ENCODE data around the gene DSCAML1. TPM values are rescaled to one million over a fixed set of nuclear protein-coding genes. Genes with fewer than 3 reads are reported as not detected.

The DSCAML1 gene
- total RNA-seq, 6 experiments from 2014 or later, result not detected

DNA sequence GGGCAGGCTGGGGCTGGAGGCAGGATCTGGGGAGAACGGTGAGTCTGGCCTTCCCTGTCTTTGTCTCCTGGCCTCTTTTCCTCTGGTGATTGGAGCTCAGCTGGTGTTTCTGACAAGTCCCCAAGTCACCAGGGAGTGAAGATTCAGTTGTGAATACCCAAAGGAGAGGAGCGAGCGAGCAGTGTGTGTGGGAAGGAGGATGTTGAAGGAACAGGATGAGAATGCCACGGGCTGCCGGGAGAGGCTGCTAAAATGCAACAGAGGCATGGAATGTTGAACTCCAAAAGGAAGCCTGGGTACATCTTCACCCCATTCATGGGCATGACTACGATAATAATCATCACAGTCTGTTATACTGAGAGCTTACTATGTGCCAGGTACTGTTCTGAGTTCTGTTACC, 306.1 kb downstream of the DSCAML1 start:
- H3K27ac Mint-ChIP-seq, result no peak overlapping the region
- H3K27me3 Mint-ChIP-seq (ENCODE audit: insufficient read depth), result peaks cover 37% of the 10 kb centered on the region
- no peaks in the 10 kb centered on the region; the same call in 1 of the 2 replicates for H3K4me1 Mint-ChIP-seq (ENCODE audit: low read depth)
- no peaks in the 10 kb centered on the region for H3K36me3 Mint-ChIP-seq (ENCODE audit: low read depth)
- TF ChIP-seq, protein P1, sequence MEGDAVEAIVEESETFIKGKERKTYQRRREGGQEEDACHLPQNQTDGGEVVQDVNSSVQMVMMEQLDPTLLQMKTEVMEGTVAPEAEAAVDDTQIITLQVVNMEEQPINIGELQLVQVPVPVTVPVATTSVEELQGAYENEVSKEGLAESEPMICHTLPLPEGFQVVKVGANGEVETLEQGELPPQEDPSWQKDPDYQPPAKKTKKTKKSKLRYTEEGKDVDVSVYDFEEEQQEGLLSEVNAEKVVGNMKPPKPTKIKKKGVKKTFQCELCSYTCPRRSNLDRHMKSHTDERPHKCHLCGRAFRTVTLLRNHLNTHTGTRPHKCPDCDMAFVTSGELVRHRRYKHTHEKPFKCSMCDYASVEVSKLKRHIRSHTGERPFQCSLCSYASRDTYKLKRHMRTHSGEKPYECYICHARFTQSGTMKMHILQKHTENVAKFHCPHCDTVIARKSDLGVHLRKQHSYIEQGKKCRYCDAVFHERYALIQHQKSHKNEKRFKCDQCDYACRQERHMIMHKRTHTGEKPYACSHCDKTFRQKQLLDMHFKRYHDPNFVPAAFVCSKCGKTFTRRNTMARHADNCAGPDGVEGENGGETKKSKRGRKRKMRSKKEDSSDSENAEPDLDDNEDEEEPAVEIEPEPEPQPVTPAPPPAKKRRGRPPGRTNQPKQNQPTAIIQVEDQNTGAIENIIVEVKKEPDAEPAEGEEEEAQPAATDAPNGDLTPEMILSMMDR (IDR thresholded peaks at IDR 0.05), result no peak
- H3K4me3 Mint-ChIP-seq, result no peak overlapping the region
- no peak for DNase-seq
- no peaks in the 10 kb centered on the region for H3K9me3 Mint-ChIP-seq

DNA sequence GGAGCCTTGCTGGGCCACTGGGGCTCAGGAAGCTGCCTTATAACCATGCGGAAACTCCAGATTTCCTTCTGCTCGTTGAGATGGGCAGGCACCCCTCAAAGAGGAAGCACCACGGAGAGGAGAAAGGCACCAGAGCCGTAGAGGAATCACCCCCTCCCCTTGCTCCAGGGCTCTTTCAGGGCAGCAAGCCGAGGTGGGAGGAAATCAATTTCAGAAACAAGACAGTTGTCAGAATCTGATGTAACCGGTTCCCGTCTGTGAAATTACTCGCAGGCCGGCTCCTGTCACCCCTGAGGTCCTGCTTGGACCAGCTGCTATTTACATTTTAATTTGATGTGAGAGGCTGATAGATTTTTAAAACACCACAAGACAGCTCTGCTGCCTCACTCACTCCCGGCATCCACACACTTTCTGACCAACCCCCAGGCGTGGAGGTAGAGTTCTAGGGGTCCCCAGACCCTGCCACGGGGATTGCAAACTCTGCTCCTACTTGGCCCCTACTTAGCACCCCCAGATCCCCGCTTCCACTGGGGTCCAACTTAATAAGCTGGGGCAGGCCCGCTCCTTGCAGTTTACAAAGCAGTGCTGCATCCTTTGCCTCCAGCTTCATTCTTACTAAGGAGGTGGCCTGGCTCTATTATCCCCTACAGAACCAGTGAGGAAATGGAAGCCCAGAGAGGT, 306.9 kb downstream of the DSCAML1 start:
- Mint-ChIP-seq H3K36me3 (ENCODE audit: low read depth) (no peaks in the 10 kb centered on the region), H3K27ac (no peak overlapping the region), H3K4me1 (ENCODE audit: low read depth) (no peaks in the 10 kb centered on the region; the same call in 1 of the 2 replicates), H3K9me3 (no peaks in the 10 kb centered on the region), H3K4me3 (no peak overlapping the region), H3K27me3 (ENCODE audit: insufficient read depth) (peaks cover 40% of the 10 kb centered on the region)
- DNase-seq, result no peak
- TF ChIP-seq, protein P1 (IDR thresholded peaks at IDR 0.05), result no peak

DNA sequence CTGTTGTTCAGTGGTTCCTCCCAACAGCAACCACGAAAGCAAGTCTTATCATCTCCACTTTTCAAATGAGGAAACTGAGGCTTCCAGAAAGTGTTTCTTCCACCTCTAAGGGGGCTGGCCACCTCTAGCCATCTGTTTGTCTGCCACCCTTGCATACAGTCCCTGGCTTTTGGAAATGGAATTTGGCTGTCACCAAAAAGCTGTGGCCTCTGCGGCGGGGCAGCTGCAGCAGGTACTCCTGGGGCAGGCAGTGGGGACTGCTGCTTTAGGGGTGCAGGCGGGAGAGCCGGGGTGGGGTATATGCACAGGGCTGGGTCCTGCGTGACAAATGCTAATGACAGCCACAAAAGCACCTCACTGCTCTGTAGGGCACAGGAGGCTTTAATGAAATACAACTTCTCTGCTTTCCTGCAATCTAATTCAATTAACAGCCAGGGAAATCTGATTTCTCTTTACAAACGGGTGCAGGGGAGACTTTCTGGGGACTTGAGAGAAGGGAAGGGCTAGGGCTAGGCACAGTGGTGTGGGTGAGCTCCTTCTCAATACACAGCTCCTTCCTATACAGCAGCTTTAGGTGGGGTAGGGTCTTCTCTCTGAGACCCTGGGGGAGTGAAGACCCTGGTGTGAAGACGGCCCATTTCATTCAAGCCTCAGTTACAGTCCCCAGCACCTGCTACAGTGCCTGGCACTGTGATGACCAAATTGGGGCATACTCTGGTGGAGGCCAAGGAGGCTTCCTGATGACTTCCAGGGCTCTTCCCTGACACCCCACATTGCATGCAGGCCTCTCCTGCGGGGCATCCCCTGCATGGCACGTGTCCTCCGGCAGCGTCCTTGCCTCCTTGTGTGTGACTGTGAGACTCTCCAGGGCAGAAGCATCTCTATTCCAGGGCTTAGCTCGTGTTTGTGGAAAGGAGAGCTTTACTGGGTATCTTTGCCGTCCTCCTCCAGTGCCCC, 307.7 kb downstream of the DSCAML1 start:
- Mint-ChIP-seq H3K27me3 (ENCODE audit: insufficient read depth) (peaks cover 40% of the 10 kb centered on the region), H3K36me3 (ENCODE audit: low read depth) (no peaks in the 10 kb centered on the region), H3K4me1 (ENCODE audit: low read depth) (no peaks in the 10 kb centered on the region; the same call in 1 of the 2 replicates), H3K27ac (no peak overlapping the region), H3K4me3 (no peak overlapping the region), H3K9me3 (no peaks in the 10 kb centered on the region)
- no peak for DNase-seq
- TF ChIP-seq, protein P1 (IDR thresholded peaks at IDR 0.05), result no peak

DNA sequence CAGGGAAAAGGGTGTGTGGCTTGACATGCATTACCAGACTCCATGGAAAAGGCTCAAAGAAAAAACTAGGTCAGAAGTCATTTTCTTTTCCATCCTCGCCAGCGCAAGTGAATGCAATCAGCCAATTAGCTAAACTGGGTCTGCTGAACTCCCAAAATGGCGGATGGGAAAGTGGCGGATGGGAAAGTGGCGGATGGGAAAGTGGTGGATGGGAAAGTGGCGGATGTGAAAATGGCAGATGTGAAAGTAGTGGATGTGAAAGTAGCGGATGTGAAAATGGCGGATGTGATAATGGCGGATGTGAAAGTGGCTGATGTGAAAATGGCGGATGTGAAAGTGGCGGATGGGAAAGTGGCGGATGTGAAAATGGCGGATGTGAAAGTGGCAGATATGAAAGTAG, 311.0 kb downstream of the DSCAML1 start:
- TF ChIP-seq, protein P1 (IDR thresholded peaks at IDR 0.05), result no peak
- H3K36me3 Mint-ChIP-seq (ENCODE audit: low read depth), result no peaks in the 10 kb centered on the region
- no peaks in the 10 kb centered on the region for H3K9me3 Mint-ChIP-seq
- no peak overlapping the region for H3K4me3 Mint-ChIP-seq
- no peaks in the 10 kb centered on the region for H3K4me1 Mint-ChIP-seq (ENCODE audit: low read depth)
- peaks cover 52% of the 10 kb centered on the region for H3K27me3 Mint-ChIP-seq (ENCODE audit: insufficient read depth)
- H3K27ac Mint-ChIP-seq, result no peak overlapping the region
- DNase-seq, result no peak

DNA sequence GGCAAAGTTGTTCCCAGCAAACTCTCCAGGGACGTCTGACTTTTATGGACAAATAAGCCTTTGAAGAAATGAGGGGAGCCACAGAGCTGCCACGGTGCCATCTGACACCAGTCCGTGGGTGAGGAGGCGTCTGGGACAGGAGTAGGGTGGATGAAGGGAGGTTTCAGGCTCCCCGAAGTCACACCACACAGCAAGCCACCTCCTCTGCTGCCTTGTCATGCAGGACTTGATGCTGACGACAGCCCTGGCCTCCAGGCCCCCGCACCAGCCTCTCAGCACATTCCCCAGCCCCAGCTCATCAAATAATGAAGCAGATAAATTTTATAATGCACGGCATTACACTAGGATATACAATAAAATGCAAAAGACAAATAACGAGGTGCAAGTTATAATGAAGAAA, 312.9 kb downstream of the DSCAML1 start:
- Mint-ChIP-seq H3K36me3 (ENCODE audit: low read depth) (no peaks in the 10 kb centered on the region), H3K4me1 (ENCODE audit: low read depth) (no peaks in the 10 kb centered on the region), H3K9me3 (no peaks in the 10 kb centered on the region), H3K4me3 (no peak overlapping the region), H3K27me3 (ENCODE audit: insufficient read depth) (peaks cover 39% of the 10 kb centered on the region), H3K27ac (no peak overlapping the region)
- TF ChIP-seq, protein P1 (IDR thresholded peaks at IDR 0.05), result no peak
- no peak for DNase-seq
